AG04449 (cell line): ENCODE measurements around the gene ERBB2.
A peak's percentile ranks its signal among the peaks of the same experiment; 100 is the strongest.
"Not testable (repeated sequence)": the region's sequence is repeated elsewhere in the genome, so short reads cannot be mapped to it uniquely, and the experiment has no call there.

Source experiments
- CTCF ChIA-PET: fragments of 350-600 bp; formaldehyde crosslinking; extraction: SDS; loops from one replicate; lab custom pipeline; 2021; ENCODE audit warnings: antibody characterized with exemption; lab: Yijun Ruan, JAX
- POLR2A ChIA-PET: fragments of 400-600, 350-600 bp; formaldehyde crosslinking; extraction: SDS; loops from one replicate; lab custom pipeline; 2020; ENCODE audit warnings: antibody characterized with exemption, inconsistent platforms; lab: Yijun Ruan, JAX
- DNase-seq: peaks from one replicate; pipeline ENCODE4 v3.0.0-alpha.2; 2010; ENCODE audit warnings: low read depth, low spot score
- H3K4me3 ChIP-seq: 2 replicates; pipeline ENCODE4 v1.5.1; 2011; ENCODE audit warnings: low read depth, mild to moderate bottlenecking, control low read depth, low read length
- TF ChIP-seq, protein P1 (sequence below): IDR thresholded peaks from one replicate; pipeline ENCODE4 v1.5.1; 2011; ENCODE audit warnings: mild to moderate bottlenecking, moderate library complexity, low read length, control low read depth, inconsistent platforms; ENCODE audit not compliant: insufficient read depth; ENCODE audit errors: missing control alignments

The ERBB2 gene

DNA sequence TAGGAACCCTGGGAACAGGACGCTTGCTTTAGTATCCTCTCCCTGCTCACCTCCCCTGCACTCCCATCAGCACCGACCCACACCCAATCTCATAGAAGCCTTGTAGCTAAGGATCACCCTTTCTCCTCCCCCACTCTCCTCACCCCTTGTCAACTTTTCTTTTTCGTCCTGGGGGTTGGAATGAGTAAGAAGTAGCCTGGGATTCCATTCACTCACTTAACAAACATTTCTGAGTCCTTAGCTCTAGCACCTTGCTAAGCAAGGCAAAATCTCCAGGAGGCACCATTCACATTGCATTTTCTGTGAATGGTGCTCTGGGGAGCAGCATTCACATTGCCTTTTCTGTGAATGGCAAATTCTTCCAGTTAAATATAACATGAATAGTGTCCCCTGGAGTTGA, 10.9 kb upstream of the ERBB2 start:
- H3K4me3 ChIP-seq: peak overlapping the region; percentile 76
- DNase-seq: no peak
- TF ChIP-seq, protein P1, sequence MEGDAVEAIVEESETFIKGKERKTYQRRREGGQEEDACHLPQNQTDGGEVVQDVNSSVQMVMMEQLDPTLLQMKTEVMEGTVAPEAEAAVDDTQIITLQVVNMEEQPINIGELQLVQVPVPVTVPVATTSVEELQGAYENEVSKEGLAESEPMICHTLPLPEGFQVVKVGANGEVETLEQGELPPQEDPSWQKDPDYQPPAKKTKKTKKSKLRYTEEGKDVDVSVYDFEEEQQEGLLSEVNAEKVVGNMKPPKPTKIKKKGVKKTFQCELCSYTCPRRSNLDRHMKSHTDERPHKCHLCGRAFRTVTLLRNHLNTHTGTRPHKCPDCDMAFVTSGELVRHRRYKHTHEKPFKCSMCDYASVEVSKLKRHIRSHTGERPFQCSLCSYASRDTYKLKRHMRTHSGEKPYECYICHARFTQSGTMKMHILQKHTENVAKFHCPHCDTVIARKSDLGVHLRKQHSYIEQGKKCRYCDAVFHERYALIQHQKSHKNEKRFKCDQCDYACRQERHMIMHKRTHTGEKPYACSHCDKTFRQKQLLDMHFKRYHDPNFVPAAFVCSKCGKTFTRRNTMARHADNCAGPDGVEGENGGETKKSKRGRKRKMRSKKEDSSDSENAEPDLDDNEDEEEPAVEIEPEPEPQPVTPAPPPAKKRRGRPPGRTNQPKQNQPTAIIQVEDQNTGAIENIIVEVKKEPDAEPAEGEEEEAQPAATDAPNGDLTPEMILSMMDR: no peak
- ChIA-PET CTCF (interaction anchor here (0.9 to 3.1 kb wide), 4 partner anchors 11 to 67 kb away, joined by 3 to 18 read pairs (median 10); partner anchors contain the start of gene ERBB2), POLR2A (interaction anchor here (2.9 kb wide), 1 partner anchor 11 kb away, joined by 27 read pairs; the partner anchor contains the start of gene ERBB2)

DNA sequence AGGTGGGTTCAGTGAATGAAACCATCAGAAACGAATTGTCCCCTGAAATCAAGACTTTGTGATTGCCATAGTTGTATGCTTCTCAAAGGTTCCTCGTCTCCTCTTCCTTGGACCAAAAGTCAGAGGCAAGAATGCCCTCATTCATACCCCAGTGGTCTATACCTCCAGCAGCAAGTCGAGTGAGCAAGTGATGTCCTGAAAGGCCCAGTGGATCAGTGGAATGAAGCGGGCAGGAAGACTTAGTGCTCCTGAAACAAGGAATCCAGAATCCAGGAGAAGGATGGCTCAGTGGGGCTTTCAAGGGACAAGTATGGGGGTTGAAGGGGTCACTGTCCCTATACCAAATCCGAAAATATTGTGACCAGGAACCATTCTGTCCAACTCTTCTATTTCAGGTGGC, 5.3 kb upstream of the ERBB2 start:
- ChIA-PET CTCF (interaction anchor here (1.4 to 2.3 kb wide), 3 partner anchors 25 to 41 kb away, joined by 3 to 6 read pairs (median 4); partner anchors contain the start of gene MIEN1), POLR2A (no interaction called here)
- TF ChIP-seq, protein P1: no peak
- no peak for DNase-seq
- H3K4me3 ChIP-seq: no peak overlapping the region

DNA sequence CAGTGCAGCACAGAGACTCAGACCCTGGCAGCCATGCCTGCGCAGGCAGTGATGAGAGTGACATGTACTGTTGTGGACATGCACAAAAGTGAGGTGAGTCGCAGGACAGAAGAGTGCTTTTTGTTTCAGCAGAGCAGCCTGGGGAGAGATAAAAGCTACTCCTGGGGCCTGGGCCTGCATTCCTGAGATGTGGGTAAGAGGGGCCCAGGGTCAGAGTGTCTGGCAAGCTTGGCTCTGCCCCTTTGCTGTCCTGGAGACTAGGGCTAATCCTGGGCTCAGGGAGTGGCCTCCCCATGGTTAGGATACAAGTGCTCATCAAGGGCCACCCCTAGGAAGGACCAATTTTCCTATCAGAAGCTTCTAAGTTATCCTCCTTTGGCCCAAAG, 4.8 kb upstream of the ERBB2 start:
- DNase-seq: no peak
- TF ChIP-seq, protein P1: no peak
- no peak overlapping the region for H3K4me3 ChIP-seq
- ChIA-PET POLR2A (no interaction called here), CTCF (interaction anchor here (1.4 to 2.3 kb wide), 3 partner anchors 26 to 41 kb away, joined by 3 to 6 read pairs (median 4); partner anchors contain the start of gene MIEN1)

DNA sequence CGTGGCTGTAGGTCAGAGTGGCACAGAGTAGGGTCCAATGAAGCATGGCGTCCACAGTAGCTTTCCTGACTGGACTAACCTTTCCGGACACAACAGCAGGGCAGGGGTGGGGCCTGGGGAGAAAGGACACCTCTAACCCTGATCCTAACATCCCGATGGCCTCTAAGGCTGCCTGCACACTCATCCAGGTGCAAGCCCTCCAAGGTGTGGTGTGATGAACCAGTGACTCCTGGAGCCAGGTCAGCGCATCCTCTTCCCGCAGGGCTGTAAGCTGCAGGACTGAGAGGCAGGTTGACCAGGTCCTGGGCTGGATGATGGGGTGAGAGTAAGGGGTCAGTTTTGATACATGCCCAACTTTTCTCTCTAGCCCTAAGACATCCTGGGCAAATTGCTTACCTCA, 3.1 kb upstream of the ERBB2 start:
- TF ChIP-seq, protein P1: no peak
- POLR2A ChIA-PET: no interaction called here
- no peak overlapping the region for H3K4me3 ChIP-seq
- CTCF ChIA-PET: interaction anchor here (2.3 to 7.9 kb wide), 2 partner anchors 33 to 43 kb away, joined by 6 to 48 read pairs; partner anchors contain the start of gene MIEN1
- DNase-seq: no peak

DNA sequence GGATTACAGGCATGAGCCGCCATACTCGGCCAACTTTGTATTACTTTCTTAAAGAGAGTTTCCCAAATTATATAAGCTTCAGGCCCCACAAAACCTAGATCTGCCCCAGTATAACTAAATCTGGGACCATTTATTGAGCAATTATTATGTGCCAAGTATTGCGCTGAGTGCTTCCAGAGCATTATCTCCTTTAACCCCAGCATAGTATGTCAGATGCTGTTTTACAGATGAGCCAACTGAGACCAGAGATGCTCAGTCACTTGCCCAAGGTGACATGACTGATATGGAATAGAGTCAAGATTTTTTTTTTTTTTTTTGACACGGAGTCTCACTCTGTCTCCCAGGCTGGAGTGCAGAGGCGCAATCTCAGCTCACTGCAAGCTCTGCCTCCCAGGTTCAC, 1.9 kb upstream of the ERBB2 start:
- ChIA-PET POLR2A (interaction anchor here (1.1 kb wide), 1 partner anchor 10 kb away, joined by 4 read pairs; no protein-coding TSS in a partner anchor), CTCF (interaction anchor here (1.0 to 7.9 kb wide), 3 partner anchors 9 to 76 kb away, joined by 3 to 48 read pairs (median 13); partner anchors contain the start of genes MIEN1 and PGAP3)
- DNase-seq: no peak
- H3K4me3 ChIP-seq: no peak overlapping the region
- TF ChIP-seq, protein P1: no peak

DNA sequence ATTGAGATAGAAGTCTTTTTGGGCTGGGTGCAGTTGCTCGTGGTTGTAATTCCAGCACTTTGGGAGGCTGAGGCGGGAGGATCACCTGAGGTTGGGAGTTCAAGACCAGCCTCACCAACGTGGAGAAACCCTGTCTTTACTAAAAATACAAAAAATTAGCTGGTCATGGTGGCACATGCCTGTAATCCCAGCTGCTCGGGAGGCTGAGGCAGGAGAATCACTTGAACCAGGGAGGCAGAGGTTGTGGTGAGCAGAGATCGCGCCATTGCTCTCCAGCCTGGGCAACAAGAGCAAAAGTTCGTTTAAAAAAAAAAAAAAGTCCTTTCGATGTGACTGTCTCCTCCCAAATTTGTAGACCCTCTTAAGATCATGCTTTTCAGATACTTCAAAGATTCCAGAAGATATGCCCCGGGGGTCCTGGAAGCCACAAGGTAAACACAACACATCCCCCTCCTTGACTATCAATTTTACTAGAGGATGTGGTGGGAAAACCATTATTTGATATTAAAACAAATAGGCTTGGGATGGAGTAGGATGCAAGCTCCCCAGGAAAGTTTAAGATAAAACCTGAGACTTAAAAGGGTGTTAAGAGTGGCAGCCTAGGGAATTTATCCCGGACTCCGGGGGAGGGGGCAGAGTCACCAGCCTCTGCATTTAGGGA, 577 bp upstream of the ERBB2 start:
- CTCF ChIA-PET: interaction anchor here (1.1 to 7.9 kb wide), 12 partner anchors 8 to 151 kb away, joined by 3 to 48 read pairs (median 6); partner anchors contain the start of genes MIEN1, PGAP3 and PNMT
- peak overlapping the region; percentile 78 for H3K4me3 ChIP-seq

More for the DNA sequence above, 577 bp upstream of the ERBB2 start:
- POLR2A ChIA-PET: interaction anchor here (0.6 to 2.0 kb wide), 11 partner anchors 10 to 248 kb away, joined by 3 to 27 read pairs (median 4); partner anchors contain the start of genes MED1, MIEN1, PGAP3 and TCAP
- DNase-seq: not testable (repeated sequence)
